Measurements from ENCODE around the gene MOB3B. TPM values are rescaled to one million over a fixed set of nuclear protein-coding genes. Genes with fewer than 3 reads are reported as not detected.
A peak's percentile ranks its signal among the peaks of the same experiment; 100 is the strongest.

The MOB3B gene
- total RNA-seq, 1 donor from 2014 or later = 14.0 TPM

DNA sequence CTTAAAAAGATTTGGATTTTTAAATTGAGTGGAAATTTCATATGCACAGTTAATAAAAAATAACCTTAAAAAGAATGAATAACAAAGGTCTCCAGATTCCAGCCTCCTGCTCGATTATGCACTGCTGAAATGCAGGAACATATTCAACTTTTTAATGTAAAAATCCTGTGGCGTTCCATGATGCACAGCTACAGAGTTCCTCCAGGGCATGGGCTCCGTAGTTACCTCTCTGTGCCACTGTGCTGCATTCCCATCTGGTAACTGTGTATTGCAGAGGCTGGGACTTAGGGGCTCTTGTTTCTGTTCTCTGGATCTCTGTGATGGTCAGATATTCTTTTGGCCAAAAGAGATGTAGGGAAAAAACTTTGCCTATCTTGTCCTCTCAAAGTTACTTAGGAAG is 201.1 kb downstream of the MOB3B start:
- peaks cover 15% of the 10 kb centered on the region for H3K36me3 Mint-ChIP-seq
- no peak for TF ChIP-seq EZH2 (IDR thresholded peaks at IDR 0.05)
- TF ChIP-seq, protein P1, sequence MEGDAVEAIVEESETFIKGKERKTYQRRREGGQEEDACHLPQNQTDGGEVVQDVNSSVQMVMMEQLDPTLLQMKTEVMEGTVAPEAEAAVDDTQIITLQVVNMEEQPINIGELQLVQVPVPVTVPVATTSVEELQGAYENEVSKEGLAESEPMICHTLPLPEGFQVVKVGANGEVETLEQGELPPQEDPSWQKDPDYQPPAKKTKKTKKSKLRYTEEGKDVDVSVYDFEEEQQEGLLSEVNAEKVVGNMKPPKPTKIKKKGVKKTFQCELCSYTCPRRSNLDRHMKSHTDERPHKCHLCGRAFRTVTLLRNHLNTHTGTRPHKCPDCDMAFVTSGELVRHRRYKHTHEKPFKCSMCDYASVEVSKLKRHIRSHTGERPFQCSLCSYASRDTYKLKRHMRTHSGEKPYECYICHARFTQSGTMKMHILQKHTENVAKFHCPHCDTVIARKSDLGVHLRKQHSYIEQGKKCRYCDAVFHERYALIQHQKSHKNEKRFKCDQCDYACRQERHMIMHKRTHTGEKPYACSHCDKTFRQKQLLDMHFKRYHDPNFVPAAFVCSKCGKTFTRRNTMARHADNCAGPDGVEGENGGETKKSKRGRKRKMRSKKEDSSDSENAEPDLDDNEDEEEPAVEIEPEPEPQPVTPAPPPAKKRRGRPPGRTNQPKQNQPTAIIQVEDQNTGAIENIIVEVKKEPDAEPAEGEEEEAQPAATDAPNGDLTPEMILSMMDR (IDR thresholded peaks at IDR 0.05) = no peak
- TF ChIP-seq EZH2phosphoT487 (IDR thresholded peaks at IDR 0.05) = no peak
- H3K27ac ChIP-seq = no peak overlapping the region

DNA sequence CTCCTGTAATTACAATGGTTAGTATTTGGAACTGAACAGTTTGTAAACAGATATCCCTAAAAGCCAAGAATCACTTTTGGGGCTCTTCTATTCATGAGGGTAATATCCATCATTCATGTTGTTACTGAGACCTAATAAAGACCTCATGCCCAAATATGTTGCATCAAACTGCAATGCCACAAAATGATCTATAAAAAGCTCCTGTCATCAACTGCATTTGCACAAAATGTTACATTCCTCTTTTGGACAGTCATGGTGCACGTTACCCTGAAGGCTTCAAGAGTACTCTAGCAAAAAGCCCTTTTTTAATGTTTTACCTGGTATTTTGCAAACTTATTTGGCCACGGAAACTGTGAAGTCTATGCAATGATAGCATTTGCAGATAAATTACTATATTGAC is 218.4 kb downstream of the MOB3B start:
- Histone ChIP-seq H3K36me3 (no peaks in the 10 kb centered on the region), H3K9ac (no peak overlapping the region), H4K20me1 (ENCODE audit: low read depth) (no peaks in the 10 kb centered on the region), H3K27ac (no peak overlapping the region), H3K27me3 (no peaks in the 10 kb centered on the region), H2AFZ (replicated peaks) (no peak overlapping the region), H3K4me2 (peak overlapping the region; percentile 42), H3K4me1 (peaks cover 40% of the 10 kb centered on the region), H3K79me2 (ENCODE audit: low read depth) (no peaks in the 10 kb centered on the region), H3F3A (ENCODE audit: low read depth) (peaks cover 10% of the 10 kb centered on the region), H3K4me3 (no peak overlapping the region), H3K9me3 (ENCODE audit: low read depth) (no peaks in the 10 kb centered on the region)
- no peak for TF ChIP-seq EZH2 (IDR thresholded peaks at IDR 0.05)
- TF ChIP-seq, protein P1 (IDR thresholded peaks at IDR 0.05) = no peak
- no peak for TF ChIP-seq EZH2phosphoT487 (IDR thresholded peaks at IDR 0.05)
- peaks cover 7% of the 10 kb centered on the region for H3K4me1 Mint-ChIP-seq
- H3K36me3 Mint-ChIP-seq = no peaks in the 10 kb centered on the region
- DNase-seq (ENCODE audit: low spot score) = no peak
- no peak overlapping the region for H3K27ac Mint-ChIP-seq
- H3K9me3 Mint-ChIP-seq = peaks cover 3% of the 10 kb centered on the region
- peaks cover 5% of the 10 kb centered on the region for H3K27me3 Mint-ChIP-seq (ENCODE audit: insufficient read depth, low read depth)
- H3K4me3 Mint-ChIP-seq = no peak overlapping the region

More for the DNA sequence above, 201.1 kb downstream of the MOB3B start:
- DNase-seq (ENCODE audit: low spot score) = no peak
- peaks cover 6% of the 10 kb centered on the region for H3K9me3 Mint-ChIP-seq
- Histone ChIP-seq H2AFZ (replicated peaks) (no peak overlapping the region), H4K20me1 (ENCODE audit: low read depth) (no peaks in the 10 kb centered on the region), H3K9ac (no peak overlapping the region), H3K36me3 (peaks cover 15% of the 10 kb centered on the region), H3K9me3 (ENCODE audit: low read depth) (no peaks in the 10 kb centered on the region), H3K4me2 (no peak overlapping the region), H3F3A (ENCODE audit: low read depth) (peaks cover 3% of the 10 kb centered on the region), H3K4me3 (no peak overlapping the region), H3K79me2 (ENCODE audit: low read depth) (no peaks in the 10 kb centered on the region), H3K4me1 (peaks cover 3% of the 10 kb centered on the region), H3K27me3 (no peaks in the 10 kb centered on the region)
- peaks cover 6% of the 10 kb centered on the region for H3K4me1 Mint-ChIP-seq
- H3K4me3 Mint-ChIP-seq = no peak overlapping the region
- H3K27me3 Mint-ChIP-seq (ENCODE audit: insufficient read depth, low read depth) = peaks cover 5% of the 10 kb centered on the region
- no peak overlapping the region for H3K27ac Mint-ChIP-seq

DNA sequence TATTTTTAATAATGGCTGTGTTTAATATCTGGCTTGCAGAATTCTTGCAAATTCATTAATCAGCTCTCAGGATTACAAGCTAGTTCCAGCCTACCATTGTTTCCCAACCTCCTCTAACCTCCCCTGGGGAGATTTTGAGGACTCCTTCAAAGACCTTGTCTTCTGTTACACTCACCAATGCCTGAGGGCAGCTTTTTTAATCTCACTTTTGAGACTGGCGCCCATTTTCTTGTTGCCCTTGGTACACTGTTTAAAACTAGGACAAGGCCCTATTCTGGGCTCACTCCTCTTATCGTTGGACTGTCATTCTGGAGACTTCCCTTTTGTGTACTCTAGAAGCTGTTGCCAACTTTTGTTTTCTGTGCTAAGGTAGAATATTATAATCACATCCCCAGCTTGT is 219.0 kb downstream of the MOB3B start:
- Histone ChIP-seq H3K9ac (no peak overlapping the region), H3K4me1 (peaks cover 40% of the 10 kb centered on the region), H4K20me1 (ENCODE audit: low read depth) (no peaks in the 10 kb centered on the region), H3K9me3 (ENCODE audit: low read depth) (no peaks in the 10 kb centered on the region), H3F3A (ENCODE audit: low read depth) (peaks cover 10% of the 10 kb centered on the region), H3K79me2 (ENCODE audit: low read depth) (no peaks in the 10 kb centered on the region), H3K27me3 (no peaks in the 10 kb centered on the region), H3K36me3 (no peaks in the 10 kb centered on the region), H3K27ac (no peak overlapping the region), H3K4me3 (no peak overlapping the region), H2AFZ (replicated peaks) (no peak overlapping the region), H3K4me2 (peak overlapping the region; percentile 42)
- Mint-ChIP-seq H3K27ac (no peak overlapping the region), H3K4me1 (peaks cover 7% of the 10 kb centered on the region), H3K36me3 (no peaks in the 10 kb centered on the region), H3K9me3 (peaks cover 3% of the 10 kb centered on the region), H3K27me3 (ENCODE audit: insufficient read depth, low read depth) (peaks cover 2% of the 10 kb centered on the region), H3K4me3 (no peak overlapping the region)
- TF ChIP-seq EZH2phosphoT487 (IDR thresholded peaks at IDR 0.05) (no peak), EZH2 (IDR thresholded peaks at IDR 0.05) (no peak)
- TF ChIP-seq, protein P1 (IDR thresholded peaks at IDR 0.05) = no peak
- peak; percentile 43 for DNase-seq (ENCODE audit: low spot score)
